CD4-positive, alpha-beta T cell (primary cell): ENCODE measurements around the gene CDKN2C. TPM values are rescaled to one million over a fixed set of nuclear protein-coding genes. Genes with fewer than 3 reads are reported as not detected.
"Not testable (repeated sequence)": the region's sequence is repeated elsewhere in the genome, so short reads cannot be mapped to it uniquely, and the experiment has no call there.

Source experiments
- ATAC-seq: fragments of 200-7000 bp; cut with Tn5 transposase; one replicate; pipeline ENCODE4 v1.10.0; 2022; ENCODE audit warnings: mild to moderate bottlenecking; ENCODE audit not compliant: poor library complexity
- CTCF ChIA-PET: fragments of 350-600 bp; sonication (Branson Sonifier 250); formaldehyde crosslinking; loops from one replicate; lab custom pipeline; 2021; ENCODE audit warnings: antibody characterized with exemption, inconsistent platforms; lab: Charles Lee
- POLR2A ChIA-PET: fragments of 350-600 bp; sonication (Branson Sonifier 250); formaldehyde crosslinking; loops from one replicate; lab custom pipeline; 2021; ENCODE audit warnings: antibody characterized with exemption, inconsistent platforms; lab: Charles Lee
- DNase-seq, 14 experiments: peaks; one replicate each; pipeline ENCODE4 v3.0.0-alpha.2; 2013 to 2020; ENCODE audit warnings: mixed read lengths in 2 of 14
- H3K27ac ChIP-seq, 2 donors: one replicate each; pipeline versions ENCODE4 v1.5.1 to v1.7.0; 2013; ENCODE audit warnings: low read length in 2 of 2, low read depth in 1 of 2, mild to moderate bottlenecking in 1 of 2
- H3K27me3 ChIP-seq, 2 experiments: 1 replicate in 1 of 2; 2 replicates in 1 of 2; pipeline versions ENCODE4 v1.6.1 to v1.7.0; 2013; ENCODE audit warnings: low read length in 2 of 2, control low read depth in 1 of 2, mild to moderate bottlenecking in 1 of 2, moderate library complexity in 1 of 2; ENCODE audit not compliant: insufficient read depth in 2 of 2, control insufficient read depth in 1 of 2
- H3K36me3 ChIP-seq: one replicate; pipeline ENCODE4 v1.6.1; 2013; ENCODE audit warnings: low read length, control low read depth; ENCODE audit not compliant: insufficient read depth
- H3K4me1 ChIP-seq: one replicate; pipeline ENCODE4 v1.6.1; 2013; ENCODE audit warnings: low read length, control low read depth; ENCODE audit not compliant: insufficient read depth
- H3K4me3 ChIP-seq: one replicate; pipeline ENCODE4 v1.5.1; 2013; ENCODE audit warnings: mild to moderate bottlenecking, low read length, moderate library complexity
- H3K9me3 ChIP-seq, 2 experiments: 1 replicate in 1 of 2; 2 replicates in 1 of 2; pipeline versions ENCODE4 v1.6.1 to v1.7.0; 2013; ENCODE audit warnings: low read length in 2 of 2, mild to moderate bottlenecking in 2 of 2, control low read depth in 1 of 2, moderate library complexity in 1 of 2; ENCODE audit not compliant: control insufficient read depth in 1 of 2, insufficient read depth in 1 of 2
- H3K27ac Mint-ChIP-seq: one replicate; pipeline ENCODE4 v1.8.0; 2020; ENCODE audit warnings: mixed read lengths
- H3K27me3 Mint-ChIP-seq: one replicate; pipeline ENCODE4 v1.8.0; 2021; ENCODE audit warnings: mixed read lengths
- H3K36me3 Mint-ChIP-seq: one replicate; pipeline ENCODE4 v1.8.0; 2021; ENCODE audit warnings: low read depth, mixed read lengths
- H3K4me1 Mint-ChIP-seq: one replicate; pipeline ENCODE4 v1.8.0; 2021; ENCODE audit warnings: low read depth, mixed read lengths
- H3K4me3 Mint-ChIP-seq: one replicate; pipeline ENCODE4 v1.8.0; 2020; ENCODE audit warnings: mild to moderate bottlenecking, mixed read lengths
- H3K9me3 Mint-ChIP-seq: one replicate; pipeline ENCODE4 v1.8.0; 2020; ENCODE audit warnings: mixed read lengths
- CTCF ChIP-seq: fragments of 200-600 bp; IDR thresholded peaks from one replicate; pipeline ENCODE4 v1.8.0; 2022; ENCODE audit warnings: antibody characterized with exemption, mild to moderate bottlenecking
- intact Hi-C, 2 experiments: fragments of 100-400 bp; cut with DNase I in 1 of 2; cut with micrococcal nuclease in 1 of 2; formaldehyde crosslinking; loops; one replicate each; pipeline versions ENCODE4 v1.15.1 to v1.9.0; 2023 to 2025; cut with DNase I, micrococcal nuclease
- total RNA-seq, 174 experiments: library from RNA in 2 of 174; stranded (reverse) in 2 of 174; gene quantifications; one replicate each; pipeline ENCODE4 v1.2.3 and lab custom pipeline; 2021 to 2026

CDKN2C gene
- total RNA-seq, 2 experiments from 2014 or later, result 4.3 to 4.9 TPM

GRCh38 chr1:50949286-50949982, 20.6 kb upstream of the CDKN2C start:
- Histone ChIP-seq H3K9me3 (no peaks in the 10 kb centered on the region), H3K27me3 (no peaks in the 10 kb centered on the region), H3K4me3 (no peak overlapping the region), H3K27ac (no peak overlapping the region), H3K4me1 (no peaks in the 10 kb centered on the region), H3K36me3 (no peaks in the 10 kb centered on the region)
- intact Hi-C loops, result no loop called here
- ChIA-PET CTCF (no interaction called here), POLR2A (interaction anchor here (1.6 kb wide), 1 partner anchor 11 kb away, joined by 4 read pairs; the partner anchor contains the start of gene FAF1)
- peaks cover 8% of the 10 kb centered on the region for H3K36me3 Mint-ChIP-seq
- no peak overlapping the region for H3K4me3 Mint-ChIP-seq
- H3K4me1 Mint-ChIP-seq, result peaks cover 65% of the 10 kb centered on the region
- ATAC-seq (no peak), DNase-seq (no peak)
- TF ChIP-seq CTCF, result no peak
- no peaks in the 10 kb centered on the region for H3K9me3 Mint-ChIP-seq
- no peak overlapping the region for H3K27ac Mint-ChIP-seq
- H3K27me3 Mint-ChIP-seq, result no peaks in the 10 kb centered on the region

DNA sequence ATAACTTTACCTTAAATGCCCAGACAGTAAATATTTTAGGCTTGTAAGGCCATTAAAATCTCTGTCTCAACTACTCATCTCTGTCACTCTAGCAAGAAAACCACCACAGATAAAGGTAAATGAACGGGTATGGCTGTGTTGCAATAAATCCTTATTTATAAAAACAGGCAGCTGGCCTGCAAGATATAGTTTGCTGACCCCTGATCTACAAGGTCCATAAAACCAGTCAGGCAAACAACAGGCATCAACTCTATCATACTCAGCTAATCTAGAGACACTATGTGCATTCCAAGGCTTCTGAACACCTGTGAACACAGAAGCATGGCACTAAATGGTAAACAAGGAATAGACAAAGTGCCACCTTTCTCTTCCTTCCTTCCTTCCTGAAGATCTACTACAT, 19.6 kb upstream of the CDKN2C start:
- no peak for DNase-seq
- ChIA-PET CTCF (no interaction called here), POLR2A (interaction anchor here (1.6 kb wide), 1 partner anchor 10 kb away, joined by 4 read pairs; the partner anchor contains the start of gene FAF1)
- peaks cover 58% of the 10 kb centered on the region for H3K4me1 Mint-ChIP-seq
- Histone ChIP-seq H3K4me1 (no peaks in the 10 kb centered on the region), H3K27ac (no peak overlapping the region), H3K36me3 (no peaks in the 10 kb centered on the region), H3K9me3 (no peaks in the 10 kb centered on the region), H3K4me3 (no peak overlapping the region), H3K27me3 (no peaks in the 10 kb centered on the region)
- no peak for TF ChIP-seq CTCF
- H3K36me3 Mint-ChIP-seq, result peaks cover 8% of the 10 kb centered on the region
- H3K27ac Mint-ChIP-seq, result no peak overlapping the region
- no peak overlapping the region for H3K4me3 Mint-ChIP-seq
- H3K27me3 Mint-ChIP-seq, result no peaks in the 10 kb centered on the region
- H3K9me3 Mint-ChIP-seq, result no peaks in the 10 kb centered on the region
- intact Hi-C loops, result no loop called here
- no peak for ATAC-seq

DNA sequence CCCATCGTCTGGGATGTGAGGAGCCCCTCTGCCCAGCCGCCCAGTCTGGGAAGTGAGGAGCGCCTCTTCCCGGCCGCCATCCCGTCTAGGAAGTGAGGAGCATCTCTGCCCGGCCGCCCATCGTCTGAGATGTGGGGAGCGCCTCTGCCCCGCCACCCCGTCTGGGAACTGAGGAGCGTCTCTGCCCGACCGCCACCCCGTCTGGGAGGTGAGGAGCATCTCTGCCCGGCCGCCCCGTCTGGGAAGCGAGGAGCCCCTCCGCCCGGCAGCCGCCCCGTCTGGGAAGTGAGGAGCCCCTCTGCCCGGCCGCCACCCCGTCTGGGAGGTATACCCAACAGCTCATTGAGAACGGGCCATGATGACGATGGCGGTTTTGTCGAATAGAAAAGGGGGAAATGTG, 17.5 kb upstream of the CDKN2C start:
- H3K36me3 ChIP-seq, H3K27me3 ChIP-seq, H3K27ac Mint-ChIP-seq, CTCF ChIA-PET, H3K9me3 Mint-ChIP-seq, POLR2A ChIA-PET, H3K27ac ChIP-seq, H3K4me1 ChIP-seq, H3K4me3 Mint-ChIP-seq, DNase-seq, H3K4me3 ChIP-seq, H3K27me3 Mint-ChIP-seq, intact Hi-C loops, ATAC-seq, H3K9me3 ChIP-seq: not testable (repeated sequence)
- peaks cover 13% of the 10 kb centered on the region for H3K36me3 Mint-ChIP-seq
- peaks cover 47% of the 10 kb centered on the region for H3K4me1 Mint-ChIP-seq

GRCh38 chr1:50955116-50955515, 14.9 kb upstream of the CDKN2C start:
- peaks cover 36% of the 10 kb centered on the region for H3K4me1 Mint-ChIP-seq
- H3K4me3 ChIP-seq, result no peak overlapping the region
- H3K27me3 ChIP-seq, result no peaks in the 10 kb centered on the region
- ATAC-seq, result no peak
- no peak overlapping the region for H3K27ac Mint-ChIP-seq
- no peak for DNase-seq
- ChIA-PET POLR2A (no interaction called here), CTCF (no interaction called here)
- no peaks in the 10 kb centered on the region for H3K27me3 Mint-ChIP-seq
- TF ChIP-seq CTCF, result no peak
- H3K36me3 ChIP-seq, result no peaks in the 10 kb centered on the region
- intact Hi-C loops, result loop anchor here in 1 of 2 experiments (5.0 kb wide), 1 partner anchor 927 kb away; no protein-coding TSS in a partner anchor
- no peak overlapping the region for H3K4me3 Mint-ChIP-seq
- peaks cover 11% of the 10 kb centered on the region for H3K36me3 Mint-ChIP-seq
- H3K4me1 ChIP-seq, result peaks cover 8% of the 10 kb centered on the region
- no peaks in the 10 kb centered on the region for H3K9me3 ChIP-seq
- no peaks in the 10 kb centered on the region for H3K9me3 Mint-ChIP-seq
- no peak overlapping the region for H3K27ac ChIP-seq
